ENCODE results near the gene TNFRSF17.

DNA sequence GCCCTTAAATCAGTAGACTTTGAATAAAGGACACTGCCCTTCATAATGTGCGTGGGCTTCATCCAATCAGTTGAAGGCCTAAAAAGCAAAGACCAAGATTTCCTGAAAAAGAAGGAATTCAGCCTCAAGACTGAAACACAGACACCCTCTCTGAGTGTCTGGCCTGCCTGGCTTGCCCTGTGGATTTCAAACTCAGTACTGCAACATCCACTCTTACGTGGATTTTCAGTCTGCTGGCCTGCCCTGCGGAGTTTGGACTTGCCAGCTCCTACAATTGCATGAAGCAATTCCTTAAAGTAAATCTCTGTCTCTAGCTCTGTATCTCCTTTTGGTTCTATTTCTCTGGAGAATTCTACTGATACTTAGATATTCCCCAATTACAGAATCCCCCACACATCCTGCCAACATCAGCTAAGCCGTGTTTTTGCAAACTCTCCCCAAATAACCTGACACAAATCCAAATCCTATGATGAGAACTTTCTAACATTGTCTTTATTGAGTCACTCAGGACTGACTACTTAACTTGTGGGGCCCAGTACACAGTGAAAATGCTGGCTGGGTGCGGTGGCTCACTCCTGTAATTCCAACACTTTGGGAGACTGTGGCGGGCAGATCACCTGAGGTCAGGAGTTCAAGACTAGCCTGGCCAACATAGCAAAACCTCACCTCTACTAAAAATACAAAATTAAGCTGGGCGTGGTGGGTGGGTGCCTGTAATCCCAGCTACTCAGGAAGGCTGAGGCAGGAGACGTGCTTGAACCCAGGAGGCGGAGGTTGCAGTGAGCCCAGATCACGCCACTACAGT, 7.2 kb upstream of the TNFRSF17 start:
- TF ChIP-seq, protein P1, sequence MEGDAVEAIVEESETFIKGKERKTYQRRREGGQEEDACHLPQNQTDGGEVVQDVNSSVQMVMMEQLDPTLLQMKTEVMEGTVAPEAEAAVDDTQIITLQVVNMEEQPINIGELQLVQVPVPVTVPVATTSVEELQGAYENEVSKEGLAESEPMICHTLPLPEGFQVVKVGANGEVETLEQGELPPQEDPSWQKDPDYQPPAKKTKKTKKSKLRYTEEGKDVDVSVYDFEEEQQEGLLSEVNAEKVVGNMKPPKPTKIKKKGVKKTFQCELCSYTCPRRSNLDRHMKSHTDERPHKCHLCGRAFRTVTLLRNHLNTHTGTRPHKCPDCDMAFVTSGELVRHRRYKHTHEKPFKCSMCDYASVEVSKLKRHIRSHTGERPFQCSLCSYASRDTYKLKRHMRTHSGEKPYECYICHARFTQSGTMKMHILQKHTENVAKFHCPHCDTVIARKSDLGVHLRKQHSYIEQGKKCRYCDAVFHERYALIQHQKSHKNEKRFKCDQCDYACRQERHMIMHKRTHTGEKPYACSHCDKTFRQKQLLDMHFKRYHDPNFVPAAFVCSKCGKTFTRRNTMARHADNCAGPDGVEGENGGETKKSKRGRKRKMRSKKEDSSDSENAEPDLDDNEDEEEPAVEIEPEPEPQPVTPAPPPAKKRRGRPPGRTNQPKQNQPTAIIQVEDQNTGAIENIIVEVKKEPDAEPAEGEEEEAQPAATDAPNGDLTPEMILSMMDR (IDR thresholded peaks at IDR 0.05) = no peak
- no peak for TF ChIP-seq EP300 (IDR thresholded peaks at IDR 0.05)
